ENCODE measurements around the gene ST6GAL1.

GRCh38 chr3:186902713-186903112 is 27.6 kb upstream of the ST6GAL1 start:
- TF ChIP-seq ZNF274 (IDR thresholded peaks at IDR 0.05; ENCODE audit: low read depth, low read length) (no peak), YY1 (IDR thresholded peaks at IDR 0.05; ENCODE audit: insufficient read depth, insufficient read length) (no peak)
